ENCODE results near the gene IFFO2.
"Not testable (repeated sequence)": the region's sequence is repeated elsewhere in the genome, so short reads cannot be mapped to it uniquely, and the experiment has no call there.

The IFFO2 gene

GRCh38 chr1:18875107-18875795 lies 81.2 kb downstream of the IFFO2 start:
- peak; percentile 73 for DNase-seq (ENCODE audit: low read depth, low spot score)

DNA sequence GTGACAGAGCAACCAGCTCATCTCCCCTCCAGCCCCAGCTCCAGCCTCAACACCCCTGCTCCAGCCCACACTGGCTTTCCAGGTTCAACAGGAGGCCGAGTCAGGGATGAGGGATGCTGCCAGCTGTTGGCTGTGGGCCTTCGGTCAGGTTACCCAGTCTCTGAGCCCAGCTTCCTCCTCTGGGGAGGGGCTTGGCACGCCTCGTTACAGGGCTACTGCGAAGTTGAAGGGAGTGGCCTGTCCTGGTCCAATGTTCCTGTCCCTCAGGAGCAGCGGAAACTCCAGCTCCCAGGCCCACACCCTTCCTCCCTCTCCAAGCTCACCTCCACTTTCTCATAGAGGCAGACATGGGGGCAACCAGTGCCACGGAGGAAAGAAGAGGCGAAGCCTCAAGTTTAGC lies 81.9 kb downstream of the IFFO2 start:
- DNase-seq (ENCODE audit: low read depth, low spot score), result no peak

- no peak for DNase-seq (ENCODE audit: low read depth, low spot score)
Observed at GRCh38 chr1:18874036-18874435, 82.4 kb downstream of the IFFO2 start.

DNA sequence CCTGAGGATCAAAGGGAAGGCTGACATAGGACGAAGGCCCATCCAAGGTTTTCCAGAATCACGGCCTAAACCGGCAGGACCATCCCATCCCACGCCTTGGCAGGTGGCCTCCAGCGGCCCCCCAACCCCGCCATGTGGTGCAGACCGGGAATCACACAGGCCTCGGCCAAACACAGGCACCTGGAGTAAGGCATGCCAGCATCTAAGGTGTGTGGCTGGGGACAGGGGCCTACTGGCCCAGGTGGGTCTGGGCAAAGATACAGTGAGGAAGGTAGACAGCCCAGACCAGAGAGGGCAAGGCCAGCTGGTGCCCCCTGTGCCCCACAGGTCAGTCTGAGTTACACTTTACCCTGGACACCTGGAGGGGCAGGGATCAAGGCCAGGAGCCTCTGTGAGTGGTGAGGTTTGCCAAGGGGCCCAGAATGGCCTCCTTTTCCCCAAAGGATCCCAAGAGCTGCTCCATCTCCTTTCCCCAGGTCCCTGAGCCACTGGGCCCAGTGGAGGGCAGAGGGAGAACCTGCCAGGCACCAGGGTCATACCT lies 84.3 kb downstream of the IFFO2 start:
- no peak for DNase-seq (ENCODE audit: low read depth, low spot score)

GRCh38 chr1:18871401-18872070 lies 84.9 kb downstream of the IFFO2 start:
- DNase-seq (ENCODE audit: low read depth, low spot score), result no peak

GRCh38 chr1:18870957-18871356 lies 85.5 kb downstream of the IFFO2 start:
- no peak for DNase-seq (ENCODE audit: low read depth, low spot score)

- DNase-seq (ENCODE audit: low read depth, low spot score), result not testable (repeated sequence)
Observed at GRCh38 chr1:18870595-18870865, 85.9 kb downstream of the IFFO2 start.

- DNase-seq (ENCODE audit: low read depth, low spot score), result no peak
Observed at GRCh38 chr1:18869847-18870594, 86.5 kb downstream of the IFFO2 start.

DNA sequence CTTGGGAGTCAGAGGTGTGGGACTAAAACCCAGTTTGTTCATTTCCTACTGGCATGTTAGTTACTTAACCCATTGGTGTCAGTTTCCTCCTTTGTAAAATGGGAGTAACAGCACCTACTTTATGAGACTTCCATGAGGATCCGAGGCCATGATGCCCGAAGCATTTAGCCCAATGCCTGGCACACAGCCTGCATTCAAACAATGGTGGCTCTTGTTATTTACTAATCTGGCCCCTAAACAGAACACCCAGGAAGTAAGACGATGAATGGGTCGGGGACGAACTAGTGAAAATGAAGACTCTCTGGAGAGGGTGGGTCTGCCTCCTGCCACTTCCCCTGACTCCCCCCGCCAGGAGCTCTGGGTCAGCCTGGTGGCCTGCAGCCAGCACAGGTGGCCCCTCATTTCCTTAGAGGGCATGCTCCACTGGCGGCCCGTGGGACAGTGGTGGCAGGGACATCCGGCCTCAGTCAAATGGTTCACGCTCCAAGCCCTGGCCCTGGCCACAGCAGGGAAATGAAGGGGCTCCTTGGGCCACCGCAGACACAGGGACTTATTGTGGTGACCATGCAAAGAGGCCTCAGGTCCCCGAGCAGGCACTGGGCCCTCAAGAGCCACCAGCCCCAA lies 87.6 kb downstream of the IFFO2 start:
- no peak for DNase-seq (ENCODE audit: low read depth, low spot score)

- DNase-seq (ENCODE audit: low read depth, low spot score), result no peak
Observed at GRCh38 chr1:18868354-18868753, 88.1 kb downstream of the IFFO2 start.

GRCh38 chr1:18866846-18867245 lies 89.6 kb downstream of the IFFO2 start:
- no peak for DNase-seq (ENCODE audit: low read depth, low spot score)

DNA sequence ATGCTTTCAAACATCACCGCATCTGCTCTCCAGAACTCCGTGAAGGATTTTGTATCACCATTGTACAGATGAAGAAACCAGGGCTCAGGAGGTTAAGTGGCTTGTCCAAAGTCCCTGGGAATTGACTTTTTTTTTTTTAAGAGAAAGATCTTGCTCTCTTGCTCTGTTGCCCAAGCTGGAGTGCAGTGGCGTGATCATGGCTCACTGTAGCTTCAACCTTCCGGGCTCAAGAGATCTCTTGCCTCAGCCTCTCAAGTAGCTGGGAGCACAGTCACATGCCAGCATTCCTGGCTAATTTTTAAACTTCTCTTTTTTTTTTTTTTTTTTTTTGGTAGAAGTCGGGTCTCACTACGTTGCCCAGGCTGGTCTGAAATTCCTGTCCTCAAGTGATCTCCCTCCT lies 90.2 kb downstream of the IFFO2 start:
- DNase-seq (ENCODE audit: low read depth, low spot score), result no peak

DNA sequence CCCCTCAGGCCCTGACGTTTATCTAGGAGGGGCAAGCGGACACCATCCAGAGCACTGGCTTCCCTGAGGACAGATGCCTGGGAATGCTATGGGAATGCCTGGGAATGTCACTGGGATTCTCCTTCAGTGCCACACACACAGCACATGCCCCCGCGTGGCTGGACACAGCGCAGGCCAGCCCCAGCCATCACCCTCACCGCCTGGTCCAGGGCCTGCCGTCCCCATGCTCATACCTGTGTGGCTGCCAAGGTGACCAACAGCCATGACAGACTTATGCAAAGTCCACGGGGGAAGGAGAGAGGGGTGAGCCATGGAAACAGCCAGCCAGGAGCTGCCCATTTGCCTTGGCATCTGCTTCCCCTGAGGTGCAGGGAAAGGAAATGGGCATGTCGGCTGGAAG lies 91.3 kb downstream of the IFFO2 start:
- DNase-seq (ENCODE audit: low read depth, low spot score), result no peak

- no peak for DNase-seq (ENCODE audit: low read depth, low spot score)
Observed at GRCh38 chr1:18861590-18861989, 94.9 kb downstream of the IFFO2 start.

GRCh38 chr1:18861082-18861481 lies 95.4 kb downstream of the IFFO2 start:
- no peak for DNase-seq (ENCODE audit: low read depth, low spot score)

GRCh38 chr1:18859560-18859959 lies 96.9 kb downstream of the IFFO2 start, which contains the start of gene TAS1R2:
TAS1R2 (minus strand) TSS chr1:18859660; CDS start chr1:18859660, 0 bp downstream.
- no peak for DNase-seq (ENCODE audit: low read depth, low spot score)

GRCh38 chr1:18858070-18858688 lies 98.3 kb downstream of the IFFO2 start:
- DNase-seq (ENCODE audit: low read depth, low spot score), result no peak

GRCh38 chr1:18856435-18856834 lies 100.0 kb downstream of the IFFO2 start:
- DNase-seq (ENCODE audit: low read depth, low spot score), result no peak

DNA sequence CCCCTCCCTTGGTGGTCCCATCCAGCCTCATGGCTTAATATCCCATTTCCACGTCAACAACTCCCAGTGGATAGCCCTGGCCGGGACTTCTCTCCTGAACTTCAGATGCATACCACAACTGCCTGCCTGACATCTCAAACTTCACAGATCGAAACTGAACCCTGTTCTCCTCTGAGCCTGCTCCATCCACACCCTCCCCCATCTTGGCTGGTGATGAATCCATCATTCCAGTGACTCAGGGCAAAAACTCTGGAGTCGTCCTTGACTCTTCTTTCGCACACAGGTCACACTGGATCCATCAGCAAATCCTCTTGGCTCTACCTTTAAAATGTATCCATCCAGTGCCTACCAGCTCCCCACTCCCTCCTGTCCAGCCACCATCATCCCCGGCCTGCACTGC lies 100.9 kb downstream of the IFFO2 start:
- DNase-seq (ENCODE audit: low read depth, low spot score), result no peak

DNA sequence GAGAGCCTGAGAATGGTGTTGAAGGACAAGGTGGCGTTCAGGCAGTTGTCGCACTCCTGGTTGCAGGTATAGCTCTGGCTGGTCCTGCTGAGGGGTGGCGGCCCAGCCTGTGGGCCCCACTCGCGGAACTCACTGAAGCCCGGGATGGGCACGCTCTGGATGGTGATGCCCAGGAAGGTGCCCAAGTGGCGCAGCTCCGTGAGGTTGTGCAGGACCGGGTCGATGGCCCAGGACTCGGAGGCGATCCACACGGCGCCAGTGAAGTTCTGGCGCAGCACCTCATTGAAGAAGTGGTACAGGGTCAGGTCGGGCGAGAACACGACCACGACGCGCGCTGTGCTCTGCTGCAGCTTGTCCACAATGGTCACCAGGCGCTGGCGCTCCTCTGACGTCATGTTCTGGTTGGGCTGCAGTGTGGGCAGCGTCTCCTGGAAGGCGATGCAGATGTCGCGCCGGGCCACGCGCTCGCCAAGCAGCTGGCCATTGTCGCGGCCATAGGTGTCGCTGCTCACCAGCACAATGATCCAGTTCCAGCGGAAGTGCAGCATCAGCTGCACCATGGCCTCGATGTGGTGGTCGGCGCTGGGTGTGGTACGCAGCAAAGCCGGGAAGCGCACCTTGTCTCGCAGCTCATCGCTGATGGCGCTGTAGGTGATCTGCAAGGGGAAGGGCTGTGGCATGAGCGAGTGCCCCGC lies 102.0 kb downstream of the IFFO2 start:
- no peak for DNase-seq (ENCODE audit: low read depth, low spot score)
